ENCODE data around the gene KMT2B. TPM values are rescaled to one million over a fixed set of nuclear protein-coding genes. Genes with fewer than 3 reads are reported as not detected.

The KMT2B gene
- total and polyA plus RNA-seq, 9 of the 15 experiments (the other 6 are each of a cell fraction or from before 2014, with no cell fraction given), result 0.63 to 43.9 (median 8.1) TPM

GRCh38 chr19:35773020-35773806 lies 55.4 kb downstream of the KMT2B start:
- DNase-seq (ENCODE audit: extremely low read depth in 1 of 4, low spot score in 3 of 4) (no peak), FAIRE-seq (peak; percentile 23), ATAC-seq (no peak)
- Histone ChIP-seq H3K36me3 (ENCODE audit: control insufficient read depth, insufficient read depth, low read length) (peaks cover 12% of the 10 kb centered on the region; the same call in 2 of the 3 replicates), H3K79me2 (ENCODE audit: control insufficient read depth, insufficient read depth, low read length) (peaks cover 5% of the 10 kb centered on the region; the same call in 1 of the 3 replicates), H3K4me1 (replicated peaks in 1 of 2; ENCODE audit: control insufficient read depth in 2 of 2, insufficient read depth in 2 of 2, low read length in 2 of 2) (peaks cover 10 to 25% of the 10 kb centered on the region in 2 experiments), H3K4me2 (ENCODE audit: insufficient read depth, low read length) (no peak overlapping the region), H2AFZ (ENCODE audit: low read depth, low read length) (no peak overlapping the region), H3K9me3 (replicated peaks; ENCODE audit: control insufficient read depth, insufficient read depth, low read depth, low read length) (no peaks in the 10 kb centered on the region), H4K20me1 (replicated peaks; ENCODE audit: control insufficient read depth, insufficient read depth, low read length) (no peaks in the 10 kb centered on the region; the same call in 1 of the 2 replicates), H3K27ac (ENCODE audit: extremely low read depth, low read depth, low read length) (no peak overlapping the region), H3K4me3 (no peak overlapping the region), H3K27me3 (ENCODE audit: control insufficient read depth in 2 of 2, insufficient read depth in 2 of 2, low read length in 2 of 2) (no peaks in the 10 kb centered on the region), H3K9ac (ENCODE audit: insufficient read depth in 1 of 2, low read depth in 2 of 2, low read length in 2 of 2) (no peak overlapping the region), H3K9me1 (ENCODE audit: control insufficient read depth, insufficient read depth, low read length) (peaks cover 3% of the 10 kb centered on the region)
- WGBS (ENCODE audit: insufficient coverage, low coverage, missing lambda C conversion rate), result 16% methylated on average over 9 of the region's 9 CpGs
- in situ Hi-C loops (cut with MboI), result no loop called here
- TF ChIP-seq NFRKB (IDR thresholded peaks at IDR 0.05; ENCODE audit: low read depth) (no peak), PHF21A (IDR thresholded peaks at IDR 0.05; ENCODE audit: borderline replicate concordance, low read depth) (peak; percentile 81; the same call in 1 of the 2 replicates), HDAC2 (IDR thresholded peaks at IDR 0.05) (peak; percentile 59; the same call in 1 of the 2 replicates), KDM1A (IDR thresholded peaks at IDR 0.05) (peak; percentile 89 to 93), RCOR1 (IDR thresholded peaks at IDR 0.05; ENCODE audit: borderline replicate concordance in 1 of 2, low read depth in 2 of 2, low read length in 2 of 2) (peak in 1 of 2 experiments; percentile 42; a peak in 1 of 4 replicates)
- no TSS peak for BruUV-seq (replicated peaks)
- intact Hi-C loops (cut with micrococcal nuclease), result no loop called here
- CTCF ChIA-PET (ENCODE audit: low intra/inter-chr PET ratio), result interaction anchor here (0.6 kb wide), 1 partner anchor 13 kb away, joined by 3 read pairs; no protein-coding TSS in a partner anchor
- POLR2A ChIA-PET, result interaction anchor here (0.6 to 1.4 kb wide), 4 partner anchors 13 to 71 kb away, joined by 3 to 9 read pairs (median 4); partner anchors contain the start of gene HSPB6

Data from K562 (cell line).